Astrocyte of the cerebellum (primary cell): ENCODE results near the gene PANX3.

ENCODE experiments used
- DNase-seq: peaks from one replicate; pipeline ENCODE4 v3.0.0-alpha.2; 2011; ENCODE audit warnings: low read depth
- H3K4me3 ChIP-seq: 2 replicates; pipeline ENCODE4 v1.5.1; 2011; ENCODE audit warnings: mild to moderate bottlenecking, low read depth, low read length, moderate library complexity
- CTCF ChIP-seq: IDR thresholded peaks from 2 replicates; pipeline ENCODE4 v1.5.1; 2012; ENCODE audit warnings: low read length, low read depth, moderate library complexity, mild to moderate bottlenecking; ENCODE audit errors: missing control alignments
- in situ Hi-C: cut with HindIII; loops from 2 replicates; pipeline ENCODE4 v1.10.0; 2017; ENCODE audit warnings: low sequenced_read_pairs

The PANX3 gene

GRCh38 chr11:124610295-124610694 lies 933 bp upstream of the PANX3 start:
- H3K4me3 ChIP-seq: no peak overlapping the region
- no peak for DNase-seq
- in situ Hi-C loops: no loop called here
- no peak for TF ChIP-seq CTCF

GRCh38 chr11:124612045-124612444 lies 817 bp downstream of the PANX3 start:
- TF ChIP-seq CTCF: no peak
- in situ Hi-C loops: no loop called here
- no peak for DNase-seq
- no peak overlapping the region for H3K4me3 ChIP-seq

GRCh38 chr11:124612567-124613246 lies 1.5 kb downstream of the PANX3 start:
- TF ChIP-seq CTCF: no peak
- no peak for DNase-seq
- in situ Hi-C loops: no loop called here
- H3K4me3 ChIP-seq: no peak overlapping the region

- no peak for DNase-seq
- no peak overlapping the region for H3K4me3 ChIP-seq
- TF ChIP-seq CTCF: no peak
- in situ Hi-C loops: no loop called here
These were observed 7.6 kb downstream of the PANX3 start for GRCh38 chr11:124618863-124619262.

- in situ Hi-C loops: loop anchor here (5.0 kb wide), 1 partner anchor 215 kb away; no protein-coding TSS in a partner anchor
- peak within 1 kb of the TSS; percentile 86 for H3K4me3 ChIP-seq
- DNase-seq: peak; percentile 78
- no peak for TF ChIP-seq CTCF
These were observed 11.6 kb downstream of the PANX3 start, which contains the start of gene TBRG1 for GRCh38 chr11:124622531-124623451. TSS of gene TBRG1 (plus strand) at chr11:124622864. CDS start at chr11:124623084, 220 bp downstream.

GRCh38 chr11:124623861-124624525 lies 12.8 kb downstream of the PANX3 start:
- in situ Hi-C loops: loop anchor here (5.0 kb wide), 1 partner anchor 213 kb away; no protein-coding TSS in a partner anchor
- peak overlapping the region; percentile 86 for H3K4me3 ChIP-seq
- TF ChIP-seq CTCF: no peak
- no peak for DNase-seq
